ENCODE measurements around the gene RGS16.
A peak's percentile ranks its signal among the peaks of the same experiment; 100 is the strongest.

Gene RGS16

GRCh38 chr1:182617014-182617429 is 12.8 kb upstream of the RGS16 start:
- no peak overlapping the region for H3K4me3 ChIP-seq (ENCODE audit: low read depth, low read length)
- no peak for TF ChIP-seq CTCF (IDR thresholded peaks at IDR 0.05; ENCODE audit: borderline replicate concordance, insufficient read depth, low read depth, low read length)

- peak overlapping the region; percentile 27 for H3K4me3 ChIP-seq (ENCODE audit: low read depth, low read length)
- TF ChIP-seq CTCF (IDR thresholded peaks at IDR 0.05; ENCODE audit: borderline replicate concordance, insufficient read depth, low read depth, low read length) = no peak
These were observed 12.2 kb upstream of the RGS16 start for GRCh38 chr1:182616130-182617013.

- peak overlapping the region; percentile 61 for H3K4me3 ChIP-seq (ENCODE audit: low read depth, low read length)
- no peak for TF ChIP-seq CTCF (IDR thresholded peaks at IDR 0.05; ENCODE audit: borderline replicate concordance, insufficient read depth, low read depth, low read length)
These were observed 11.4 kb upstream of the RGS16 start for GRCh38 chr1:182615468-182616129.

GRCh38 chr1:182614796-182615454 is 10.7 kb upstream of the RGS16 start:
- H3K4me3 ChIP-seq (ENCODE audit: low read depth, low read length) = peak overlapping the region; percentile 61
- no peak for TF ChIP-seq CTCF (IDR thresholded peaks at IDR 0.05; ENCODE audit: borderline replicate concordance, insufficient read depth, low read depth, low read length)

GRCh38 chr1:182611787-182612186 is 7.6 kb upstream of the RGS16 start:
- H3K4me3 ChIP-seq (ENCODE audit: low read depth, low read length) = no peak overlapping the region
- TF ChIP-seq CTCF (IDR thresholded peaks at IDR 0.05; ENCODE audit: borderline replicate concordance, insufficient read depth, low read depth, low read length) = no peak

GRCh38 chr1:182611326-182611725 is 7.1 kb upstream of the RGS16 start:
- H3K4me3 ChIP-seq (ENCODE audit: low read depth, low read length) = no peak overlapping the region
- TF ChIP-seq CTCF (IDR thresholded peaks at IDR 0.05; ENCODE audit: borderline replicate concordance, insufficient read depth, low read depth, low read length) = no peak
